Aorta (tissue), 5 donors: Measurements from ENCODE around the gene EFCAB6. TPM values are rescaled to one million over a fixed set of nuclear protein-coding genes. Genes with fewer than 3 reads are reported as not detected.

ENCODE experiments used
- ATAC-seq: fragments of 200-7000 bp; cut with Tn5 transposase; one replicate; pipeline ENCODE4 v1.9.1; 2022; ENCODE audit warnings: moderate library complexity; ENCODE audit not compliant: low FRiP score
- DNase-seq, 2 donors: peaks; one replicate each; pipeline ENCODE4 v3.0.0-alpha.2; 2020
- H3K27ac ChIP-seq, 2 donors: one replicate each; pipeline ENCODE4 v1.5.1; 2013; ENCODE audit warnings: low read length in 2 of 2, mild to moderate bottlenecking in 2 of 2, moderate library complexity in 2 of 2, control low read depth in 1 of 2, inconsistent platforms in 1 of 2, low read depth in 1 of 2
- H3K27me3 ChIP-seq, 2 donors: one replicate each; pipeline ENCODE4 v1.6.1; 2013; ENCODE audit warnings: control low read depth in 1 of 2, low read length in 1 of 2, mild to moderate bottlenecking in 1 of 2, moderate library complexity in 1 of 2; ENCODE audit not compliant: insufficient read depth in 2 of 2, control insufficient read depth in 1 of 2
- H3K36me3 ChIP-seq, 2 donors: one replicate each; pipeline ENCODE4 v1.6.1; 2013; ENCODE audit warnings: control low read depth in 1 of 2, low read length in 1 of 2, mild to moderate bottlenecking in 1 of 2; ENCODE audit not compliant: insufficient read depth in 2 of 2, control insufficient read depth in 1 of 2
- H3K4me1 ChIP-seq, 2 donors: one replicate each; pipeline ENCODE4 v1.6.1; 2013; ENCODE audit warnings: low read length in 2 of 2, control low read depth in 1 of 2, mild to moderate bottlenecking in 1 of 2, moderate library complexity in 1 of 2; ENCODE audit not compliant: insufficient read depth in 2 of 2, control insufficient read depth in 1 of 2
- H3K4me3 ChIP-seq, 2 donors: one replicate each; pipeline ENCODE4 v1.5.1; 2013; ENCODE audit warnings: low read length in 2 of 2, control low read depth in 1 of 2, mild to moderate bottlenecking in 1 of 2
- H3K9me3 ChIP-seq: one replicate; pipeline ENCODE4 v1.6.1; 2013; ENCODE audit warnings: mild to moderate bottlenecking, low read length; ENCODE audit not compliant: control insufficient read depth
- WGBS, 2 donors: extraction: QIAGEN DNeasy Blood & Tissue Kit; methylation state at CpG; one replicate each; pipeline ENCODE4 v1.1.7; 2013; 5-methylcytosine and 5-hydroxymethylcytosine counted together
- intact Hi-C, 2 donors: fragments of 100-400 bp; cut with DNase I; formaldehyde crosslinking; loops; one replicate each; pipeline versions ENCODE4 v1.14.2 to v1.15.0; 2022
- polyA plus RNA-seq, 2 donors: library from polyadenylated mRNA; stranded (reverse); fragments of 200-250 nt; gene quantifications; one replicate each; pipeline ENCODE4 v1.2.3, GENCODE V29; 2013
- total RNA-seq, 2 donors: library from RNA; stranded (reverse); fragmentation: NEBNext Ultra II Directional; extraction: Animal tissue kit (Norgen Biotek cat#: 25700); gene quantifications; one replicate each; pipeline ENCODE4 v1.2.1, GENCODE V29; 2021
- donor health status: healthy with polysubstance abuse.
- donor health status: Bipolar disorder and iron deficiency.
- donor health status: DM: no; HTN: no; CAD: no.
- donor health status: DM: no; HTN: no; CAD: no.
- donor health status: DM: yes; HTN: yes; CAD: no.

The EFCAB6 gene
- total and polyA plus RNA-seq, 4 donors = 0.88 to 2.6 (median 1.8) TPM

- H3K4me3 ChIP-seq = no peak overlapping the region
- H3K36me3 ChIP-seq = no peaks in the 10 kb centered on the region
- no peaks in the 10 kb centered on the region for H3K9me3 ChIP-seq
- H3K4me1 ChIP-seq = no peaks in the 10 kb centered on the region
- no peak overlapping the region for H3K27ac ChIP-seq
- peak in 1 of 2 donors; percentile 65 for DNase-seq
- intact Hi-C loops = loop anchor here in 1 of 2 donors (10.0 kb wide), 1 partner anchor 427 kb away; no protein-coding TSS in a partner anchor
- ATAC-seq = no peak
- 75 to 77% methylated on average over 22 of the region's 22 CpGs for WGBS, 2 donors
- no peaks in the 10 kb centered on the region for H3K27me3 ChIP-seq
These were observed 9.7 kb upstream of the EFCAB6 start for GRCh38 chr22:43821606-43822425.

DNA sequence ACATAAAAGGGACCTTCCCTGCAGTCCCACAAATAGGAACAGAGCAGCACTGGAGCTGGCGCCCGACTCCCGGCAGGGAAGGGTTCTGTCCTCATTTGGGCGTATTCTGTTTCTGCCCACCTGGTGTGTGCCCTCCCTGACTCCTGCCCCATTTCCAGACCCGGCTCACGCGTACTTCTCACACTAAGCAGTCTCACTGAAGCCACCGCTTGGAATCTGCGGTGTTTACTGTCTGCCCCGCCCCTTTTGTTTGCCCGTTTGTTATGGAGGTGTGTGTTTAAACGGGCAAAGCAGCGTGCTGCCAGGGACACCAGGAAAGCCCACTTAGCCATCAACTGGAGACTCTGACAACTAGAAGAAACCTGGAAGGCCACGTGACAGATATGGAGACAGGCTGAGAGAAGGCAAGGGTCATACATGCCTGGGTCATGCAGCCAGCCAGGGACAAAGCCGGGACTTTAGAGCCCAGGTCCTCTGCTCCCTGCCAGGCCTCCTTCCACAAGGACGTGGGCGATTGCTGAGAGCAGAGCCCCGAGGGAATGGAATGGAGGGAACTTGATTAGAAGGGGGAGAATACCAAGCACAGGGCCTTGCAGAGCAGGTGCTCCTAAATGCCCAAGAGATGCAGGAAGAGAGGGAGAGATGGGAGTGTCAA is 8.7 kb upstream of the EFCAB6 start:
- H3K36me3 ChIP-seq = no peaks in the 10 kb centered on the region
- peak in 1 of 2 donors; percentile 17 for DNase-seq
- no peaks in the 10 kb centered on the region for H3K27me3 ChIP-seq
- WGBS, 2 donors = 60 to 64% methylated on average over 18 of the region's 18 CpGs
- H3K4me1 ChIP-seq = no peaks in the 10 kb centered on the region
- no peaks in the 10 kb centered on the region for H3K9me3 ChIP-seq
- no peak for ATAC-seq
- no peak overlapping the region for H3K4me3 ChIP-seq
- no peak overlapping the region for H3K27ac ChIP-seq
- intact Hi-C loops = loop anchor here in 1 of 2 donors (10.0 kb wide), 1 partner anchor 426 kb away; no protein-coding TSS in a partner anchor

- no peaks in the 10 kb centered on the region for H3K36me3 ChIP-seq
- WGBS, 2 donors = 83 to 84% methylated on average over 13 of the region's 13 CpGs
- no peak overlapping the region for H3K4me3 ChIP-seq
- intact Hi-C loops = loop anchor here in 1 of 2 donors (10.0 kb wide), 2 partner anchors 135 to 425 kb away; partner anchors contain the start of gene SAMM50
- ATAC-seq = no peak
- H3K27ac ChIP-seq = no peak overlapping the region
- H3K4me1 ChIP-seq = no peaks in the 10 kb centered on the region
- H3K9me3 ChIP-seq = peaks cover 1% of the 10 kb centered on the region
- H3K27me3 ChIP-seq = no peaks in the 10 kb centered on the region
- DNase-seq = no peak
These were observed 8.0 kb upstream of the EFCAB6 start for GRCh38 chr22:43819931-43820640.

- H3K4me3 ChIP-seq = no peak overlapping the region
- WGBS, 2 donors = 88 to 90% methylated on average over 12 of the region's 12 CpGs
- ATAC-seq (no peak), DNase-seq (no peak)
- intact Hi-C loops = loop anchor here in 1 of 2 donors (10.0 kb wide), 1 partner anchor 135 kb away; the partner anchor contains the start of gene SAMM50
- no peaks in the 10 kb centered on the region for H3K4me1 ChIP-seq
- no peaks in the 10 kb centered on the region for H3K36me3 ChIP-seq
- no peak overlapping the region for H3K27ac ChIP-seq
- no peaks in the 10 kb centered on the region for H3K27me3 ChIP-seq
- peaks cover 1% of the 10 kb centered on the region for H3K9me3 ChIP-seq
These were observed 7.4 kb upstream of the EFCAB6 start for GRCh38 chr22:43819421-43819921.

- Histone ChIP-seq H3K27ac (no peak overlapping the region), H3K4me3 (no peak overlapping the region), H3K9me3 (peaks cover 1% of the 10 kb centered on the region), H3K27me3 (no peaks in the 10 kb centered on the region), H3K36me3 (no peaks in the 10 kb centered on the region), H3K4me1 (no peaks in the 10 kb centered on the region)
- 90 to 91% methylated on average over 11 of the region's 11 CpGs for WGBS, 2 donors
- DNase-seq (no peak), ATAC-seq (no peak)
- intact Hi-C loops = loop anchor here in 1 of 2 donors (10.0 kb wide), 1 partner anchor 136 kb away; the partner anchor contains the start of gene SAMM50
These were observed 6.9 kb upstream of the EFCAB6 start for GRCh38 chr22:43818981-43819380.

GRCh38 chr22:43817402-43817801 is 5.3 kb upstream of the EFCAB6 start:
- Histone ChIP-seq H3K27ac (no peak overlapping the region), H3K27me3 (no peaks in the 10 kb centered on the region), H3K36me3 (no peaks in the 10 kb centered on the region), H3K4me1 (no peaks in the 10 kb centered on the region), H3K4me3 (no peak overlapping the region), H3K9me3 (peaks cover 1% of the 10 kb centered on the region)
- intact Hi-C loops = loop anchor here in 1 of 2 donors (10.0 kb wide), 1 partner anchor 137 kb away; the partner anchor contains the start of gene SAMM50
- no peak for DNase-seq
- 95 to 98% methylated on average over 9 of the region's 9 CpGs for WGBS, 2 donors
- ATAC-seq = no peak

DNA sequence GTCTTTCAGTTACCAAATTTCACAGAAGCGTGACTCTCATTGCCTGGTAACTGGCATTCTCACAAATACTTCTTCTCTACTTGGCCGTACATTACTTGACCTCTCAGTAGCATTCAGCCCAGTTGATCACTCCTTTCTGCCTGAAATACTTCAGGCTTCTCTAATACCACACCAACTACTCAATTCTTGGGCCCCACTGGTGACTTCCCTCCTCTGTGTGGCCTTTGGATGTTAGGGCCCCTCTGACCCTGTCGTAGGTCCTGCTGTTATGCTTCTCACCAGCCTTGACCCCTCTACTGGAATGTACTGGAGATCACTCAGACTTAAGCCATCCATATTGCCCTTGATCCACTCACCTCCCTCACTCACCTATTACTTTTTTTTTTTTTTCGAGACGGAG is 2.2 kb upstream of the EFCAB6 start:
- H3K36me3 ChIP-seq = no peaks in the 10 kb centered on the region
- no peak overlapping the region for H3K27ac ChIP-seq
- intact Hi-C loops = loop anchor here in 1 of 2 donors (10.0 kb wide), 1 partner anchor 141 kb away; the partner anchor contains the start of gene SAMM50
- H3K9me3 ChIP-seq = peaks cover 1% of the 10 kb centered on the region
- DNase-seq (no peak), ATAC-seq (no peak)
- 96 to 97% methylated on average over 5 of the region's 5 CpGs for WGBS, 2 donors
- no peaks in the 10 kb centered on the region for H3K27me3 ChIP-seq
- peaks cover 0 to 1% of the 10 kb centered on the region in 2 donors for H3K4me1 ChIP-seq
- no peak overlapping the region for H3K4me3 ChIP-seq

DNA sequence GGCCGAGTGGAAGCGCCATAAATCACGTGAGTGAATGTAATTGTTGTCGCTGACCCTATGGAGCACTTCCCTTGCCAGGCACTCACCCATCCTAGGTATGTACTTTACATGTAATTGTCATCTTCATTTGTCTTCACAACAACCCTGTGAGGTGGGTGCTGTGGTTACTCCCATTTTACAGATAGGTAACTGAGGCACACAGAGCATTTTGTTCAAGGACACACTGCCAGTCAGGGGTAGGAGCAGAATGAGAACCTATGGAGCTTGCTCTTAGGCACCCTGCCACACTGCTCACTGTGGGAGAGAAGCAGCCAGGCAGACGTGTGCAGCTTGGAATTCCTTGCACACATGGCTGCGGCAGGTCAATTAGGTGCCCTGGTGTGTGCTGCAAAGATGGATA is 785 bp upstream of the EFCAB6 start:
- intact Hi-C loops = loop anchor here in 1 of 2 donors (10.0 kb wide), 1 partner anchor 142 kb away; the partner anchor contains the start of gene SAMM50
- peaks cover 0 to 1% of the 10 kb centered on the region in 2 donors for H3K4me1 ChIP-seq
- ATAC-seq (peak; percentile 24), DNase-seq (no peak)
- H3K4me3 ChIP-seq = peak overlapping the region; percentile 63 to 78
- 11 to 12% methylated on average over 6 of the region's 6 CpGs for WGBS, 2 donors
- H3K27me3 ChIP-seq = no peaks in the 10 kb centered on the region
- H3K36me3 ChIP-seq = no peaks in the 10 kb centered on the region
- peaks cover 1% of the 10 kb centered on the region for H3K9me3 ChIP-seq
- H3K27ac ChIP-seq = no peak overlapping the region
